GM12801 (cell line): ENCODE data around the gene MR1.

ENCODE experiments used
- CTCF ChIP-seq: IDR thresholded peaks from one replicate; pipeline ENCODE4 v1.5.1; 2011; ENCODE audit warnings: control low read depth; ENCODE audit not compliant: insufficient read length; ENCODE audit errors: extremely low read depth

MR1 gene

DNA sequence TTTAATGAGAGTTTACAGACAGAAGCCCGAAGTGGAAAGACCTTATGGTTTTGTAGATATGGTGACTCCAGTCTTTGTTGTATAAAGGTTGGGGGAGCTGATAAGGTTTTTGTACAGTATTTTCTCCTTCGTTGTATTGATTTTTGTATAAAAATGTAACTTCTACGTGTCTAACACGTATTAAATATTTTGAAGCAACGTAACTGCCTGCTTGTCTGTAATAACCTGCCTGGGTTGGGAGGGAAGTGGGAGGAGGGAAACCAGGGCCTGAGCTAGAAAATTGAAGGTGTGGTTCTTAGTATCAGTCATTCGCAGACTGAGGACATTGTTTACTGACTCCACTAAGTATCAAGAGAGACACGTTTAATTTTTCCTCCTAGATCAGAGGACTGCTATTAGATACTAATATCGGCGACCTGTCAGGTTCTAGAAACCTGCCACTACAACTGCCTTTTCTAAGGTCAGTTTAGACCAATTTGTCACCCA, 56.9 kb downstream of the MR1 start:
- no peak for TF ChIP-seq CTCF

DNA sequence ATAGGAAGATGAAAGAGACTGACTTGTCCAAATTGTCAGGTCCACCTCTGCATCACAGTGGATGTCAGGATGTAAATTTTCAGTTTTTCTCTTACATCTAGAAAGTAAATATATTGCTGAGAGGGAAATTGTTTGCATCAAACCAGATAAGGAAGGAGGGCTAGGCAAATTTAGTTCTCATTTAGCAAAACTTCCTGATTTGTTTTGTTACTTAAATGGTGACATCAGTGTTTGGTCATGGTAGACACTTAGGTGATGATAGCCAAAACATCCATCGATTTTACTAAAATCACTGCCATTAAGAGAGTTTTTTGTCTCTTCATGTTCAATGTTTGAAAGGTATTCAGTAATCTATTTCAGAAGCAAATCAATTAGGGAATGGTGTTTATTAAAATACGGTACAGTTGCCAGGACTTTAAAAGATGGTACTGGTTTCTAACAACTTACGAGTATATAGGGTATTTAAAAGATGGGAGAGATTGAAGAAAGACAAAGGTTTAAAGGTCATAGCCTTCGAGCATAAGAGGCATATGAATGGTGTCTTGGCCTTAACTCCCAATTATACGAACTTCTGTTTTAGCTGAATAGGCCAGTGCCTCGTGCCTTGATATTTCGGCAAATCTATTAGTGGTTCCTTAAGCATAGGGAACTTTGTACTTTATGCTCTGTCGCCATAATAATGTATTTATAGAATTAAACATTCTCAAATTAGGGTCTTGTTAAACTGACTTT, 57.7 kb downstream of the MR1 start:
- TF ChIP-seq CTCF, result no peak

DNA sequence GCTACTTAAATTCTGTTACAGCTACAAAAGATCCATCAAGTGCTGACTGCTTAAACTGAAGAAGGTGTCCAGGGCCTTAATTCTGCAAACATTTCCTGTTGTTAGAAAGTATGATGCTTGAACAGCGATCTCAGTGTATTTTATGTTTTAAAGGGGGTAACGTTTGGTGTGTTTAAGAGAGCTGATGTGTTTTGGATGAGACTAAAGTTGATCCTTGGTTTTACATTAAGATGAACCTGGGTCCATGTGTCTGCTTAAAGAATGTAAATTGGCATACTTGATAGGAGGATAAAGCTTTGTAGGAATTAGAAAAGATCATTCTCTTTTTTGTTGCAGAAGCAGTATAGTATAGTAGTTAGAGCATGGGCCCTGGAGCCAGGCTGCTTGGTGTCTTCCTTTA, 58.3 kb downstream of the MR1 start:
- no peak for TF ChIP-seq CTCF

DNA sequence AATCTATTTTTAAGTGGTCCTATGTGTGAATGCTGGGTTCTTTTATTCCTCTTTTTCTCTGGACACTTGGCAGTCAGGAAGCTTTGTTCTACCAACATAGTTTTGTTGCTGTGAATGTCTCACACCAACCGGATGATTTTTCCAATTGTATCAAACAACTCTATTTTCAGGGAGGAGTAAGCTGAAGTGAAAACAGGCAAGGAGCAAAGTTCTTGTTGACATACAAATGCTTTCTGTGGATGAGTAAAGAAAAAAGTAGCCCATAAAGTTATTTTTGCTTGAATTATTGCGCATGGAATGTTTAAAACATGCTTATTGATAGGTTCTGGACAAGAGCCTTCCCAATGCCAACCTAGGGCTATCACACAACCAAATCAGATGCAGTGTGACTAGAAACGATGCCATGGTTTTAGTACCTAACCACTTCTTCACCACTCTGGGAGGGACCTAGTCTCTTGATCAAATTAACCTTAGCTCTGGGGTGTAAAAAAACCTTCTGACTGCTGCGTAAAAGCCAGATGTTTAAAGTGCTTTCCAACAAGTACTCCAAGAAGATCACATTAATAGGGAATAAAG, 59.2 kb downstream of the MR1 start:
- TF ChIP-seq CTCF, result no peak

DNA sequence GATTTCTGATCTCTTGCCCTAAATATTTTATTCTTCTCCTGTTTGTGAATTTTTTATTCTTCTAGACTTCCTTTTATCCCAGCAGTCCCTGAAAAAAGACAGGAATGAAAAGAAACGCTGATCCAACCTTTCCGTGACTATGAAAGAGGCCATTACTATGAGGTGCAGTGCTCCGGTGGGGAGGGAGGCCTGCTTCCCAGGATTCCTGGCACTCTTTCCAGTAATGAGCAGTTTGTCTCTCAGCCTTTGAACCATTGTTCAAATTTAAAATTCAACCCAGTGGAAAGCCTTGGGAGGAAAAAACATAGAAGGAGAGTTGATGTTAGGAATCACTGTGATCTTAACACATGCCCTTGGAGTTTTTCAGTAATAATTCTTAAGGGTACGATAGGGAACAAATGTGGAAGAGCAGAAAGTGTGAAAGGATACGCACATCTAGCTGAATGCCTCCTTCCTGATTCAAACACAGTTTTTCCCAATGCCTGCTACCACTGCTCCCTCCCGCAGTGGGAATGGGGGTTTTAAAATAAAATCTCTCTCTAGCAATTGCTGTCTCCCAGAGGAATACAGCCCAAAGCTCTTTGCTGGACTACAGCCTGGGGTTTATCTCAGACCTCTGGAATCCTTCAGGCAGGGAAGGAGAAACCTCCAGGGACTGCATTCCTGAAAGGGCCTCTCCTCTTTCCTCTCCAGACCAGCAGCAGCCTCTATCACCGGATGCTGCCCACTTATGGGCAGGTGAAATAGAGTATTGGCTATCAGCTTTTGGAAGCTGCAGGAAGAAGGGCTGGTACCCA, 60.8 kb downstream of the MR1 start:
- no peak for TF ChIP-seq CTCF

GRCh38 chr1:181095260-181095659, 61.5 kb downstream of the MR1 start:
- TF ChIP-seq CTCF, result no peak

DNA sequence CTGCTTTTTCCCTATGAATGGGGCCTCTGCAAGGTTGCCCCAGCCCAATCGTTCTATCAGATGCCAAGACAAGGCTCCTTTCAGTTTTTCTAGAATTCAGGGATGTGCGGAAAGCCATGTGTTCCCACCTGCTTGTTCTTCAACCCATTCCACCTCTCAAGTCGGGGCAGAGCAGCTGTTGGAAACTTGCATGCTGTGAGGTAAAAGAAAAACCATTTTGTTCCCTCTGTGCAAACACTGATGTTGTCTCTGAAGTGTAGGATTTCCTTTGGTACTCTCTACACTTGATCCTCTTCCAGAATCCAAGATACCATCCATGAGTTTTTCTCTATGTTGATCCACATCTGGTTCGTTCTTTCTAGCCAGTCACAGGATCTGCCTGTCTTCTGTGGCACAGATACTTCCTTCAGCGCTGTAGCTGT, 62.0 kb downstream of the MR1 start:
- no peak for TF ChIP-seq CTCF
